HepG2 (cell line): Measurements from ENCODE around the gene PIGZ.

Experiments used
- ATF1 ChIP-seq: IDR thresholded peaks from 2 replicates; pipeline ENCODE4 v1.6.1; 2016; ENCODE audit warnings: mild to moderate bottlenecking, control low read depth
- ATF2 ChIP-seq: sonication (generic); formaldehyde crosslinking; IDR thresholded peaks from 2 replicates; pipeline ENCODE4 v1.4.0; 2020; ENCODE audit warnings: missing genetic modification reagents
- CTCF ChIP-seq: sonication (generic); formaldehyde crosslinking; IDR thresholded peaks from 2 replicates; pipeline ENCODE4 v1.5.0; 2020; ENCODE audit warnings: mild to moderate bottlenecking, missing genetic modification reagents, moderate library complexity

DNA sequence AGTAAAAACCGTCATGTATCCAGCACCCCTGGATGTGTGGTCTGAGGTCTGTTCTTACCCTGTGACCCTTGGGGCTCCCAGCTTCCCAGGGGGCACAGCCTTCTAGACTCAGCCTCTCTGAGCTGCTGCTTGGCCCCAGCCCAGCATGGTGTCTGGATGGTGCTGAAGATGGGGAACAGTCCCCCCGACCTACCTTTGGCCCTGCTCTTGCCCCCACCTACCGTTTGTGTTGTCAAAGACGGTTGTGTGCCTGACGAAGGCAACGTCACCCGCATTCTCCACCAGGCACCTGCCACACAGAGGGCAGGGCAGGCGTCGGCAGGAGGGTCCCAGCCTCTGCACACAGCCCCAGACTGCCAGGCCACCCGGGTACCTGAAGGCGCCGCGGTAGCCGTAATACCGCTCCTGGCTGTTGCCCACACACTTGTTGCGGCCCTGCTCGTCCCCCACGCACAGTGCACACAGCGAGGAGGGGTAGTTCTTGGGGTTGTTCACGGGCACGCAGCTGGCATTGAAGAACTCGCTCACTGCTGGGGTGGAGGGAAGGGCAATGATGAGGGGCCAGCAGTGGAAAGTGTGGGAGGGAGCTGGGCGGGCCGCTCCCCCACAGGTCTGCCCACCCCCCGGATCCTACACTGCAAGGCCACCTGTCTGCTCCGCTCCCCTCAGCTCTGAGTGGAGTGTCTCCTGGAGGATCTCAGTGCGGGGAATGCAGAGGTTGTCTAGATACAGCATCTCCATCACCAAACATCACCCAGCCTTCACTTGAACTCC is 40.0 kb upstream of the PIGZ start:
- TF ChIP-seq ATF1 (CRISPR knock-in tag) (no peak), CTCF (CRISPR knock-in tag) (no peak), ATF2 (CRISPR knock-in tag) (no peak)
